ENCODE data around the gene PPFIA4. TPM values are rescaled to one million over a fixed set of nuclear protein-coding genes. Genes with fewer than 3 reads are reported as not detected.

Gene PPFIA4
- total and polyA plus RNA-seq, 9 of the 15 experiments (the other 6 are each of a cell fraction or from before 2014, with no cell fraction given) = 0.07 to 12.0 (median 0.70) TPM

DNA sequence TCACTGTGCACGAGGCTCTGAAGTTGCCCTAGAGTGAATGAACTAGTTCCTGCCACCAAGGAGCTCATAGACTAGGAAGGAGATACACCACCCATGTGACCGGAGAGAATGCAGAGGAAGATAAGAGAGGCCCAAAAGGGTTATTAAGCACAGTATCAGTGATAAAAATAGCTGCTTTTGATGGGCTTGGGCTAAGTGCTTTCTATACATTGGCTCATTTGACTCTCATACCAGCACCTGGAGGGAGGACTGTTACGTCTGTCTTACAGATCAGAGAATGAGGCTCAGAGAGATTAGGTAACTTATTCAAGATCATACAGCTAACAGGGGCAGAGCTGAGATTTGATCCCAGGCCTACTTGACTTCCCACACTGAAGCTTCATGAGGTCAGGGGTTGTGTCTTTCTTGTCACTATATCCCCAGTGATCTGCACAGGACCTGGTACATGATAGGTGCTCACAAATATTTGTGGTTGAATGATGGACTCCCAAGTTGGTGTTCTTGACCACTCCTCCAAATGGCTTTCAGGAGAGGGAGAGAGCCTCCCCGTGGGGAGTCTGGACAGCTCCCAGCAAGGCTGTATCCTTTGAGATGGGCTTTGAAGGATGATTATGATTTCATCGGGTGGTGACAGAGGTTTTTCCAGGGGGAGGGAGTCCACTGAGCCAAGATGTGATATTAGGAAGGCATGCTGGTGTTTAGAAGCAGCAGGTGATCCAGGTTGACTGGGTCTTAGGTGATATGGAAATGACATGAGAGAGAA lies 14.4 kb downstream of the PPFIA4 start:
- no peak for DNase-seq (ENCODE audit: extremely low read depth in 1 of 4, low spot score in 3 of 4)
- WGBS (ENCODE audit: insufficient coverage, low coverage, missing lambda C conversion rate) = 0% methylated on average over 5 of the region's 5 CpGs
- peaks cover 0 to 3% of the 10 kb centered on the region in 2 experiments; a peak in 2 of 5 replicates for H3K4me1 ChIP-seq (replicated peaks in 1 of 2; ENCODE audit: control insufficient read depth in 2 of 2, insufficient read depth in 2 of 2, low read length in 2 of 2)
- 0 out of 4 replicates have a peak overlapping the region, but pooled peaks of 1 of the 2 experiments have one; percentile 31 for H3K9ac ChIP-seq (ENCODE audit: insufficient read depth in 1 of 2, low read depth in 2 of 2, low read length in 2 of 2)
- no peak overlapping the region for H3K27ac ChIP-seq (ENCODE audit: extremely low read depth, low read depth, low read length)
- H2AFZ ChIP-seq (ENCODE audit: low read depth, low read length) = no peak overlapping the region
- POLR2A ChIA-PET = interaction anchor here (0.6 to 1.6 kb wide), 7 partner anchors 11 to 403 kb away, joined by 3 to 6 read pairs (median 3); partner anchors contain the start of gene PPFIA4
- no peak for ATAC-seq
- no peaks in the 10 kb centered on the region for H3K9me3 ChIP-seq (replicated peaks; ENCODE audit: control insufficient read depth, insufficient read depth, low read depth, low read length)
- peaks cover 70% of the 10 kb centered on the region for H4K20me1 ChIP-seq (replicated peaks; ENCODE audit: control insufficient read depth, insufficient read depth, low read length)
- peak; percentile 32 for FAIRE-seq
- CTCF ChIA-PET (ENCODE audit: low intra/inter-chr PET ratio) = interaction anchor here (0.7 to 3.5 kb wide), 3 partner anchors 131 to 227 kb away, joined by 4 to 13 read pairs (median 12); no protein-coding TSS in a partner anchor
- no TSS peak for BruUV-seq (replicated peaks)
- TF ChIP-seq, protein P1, sequence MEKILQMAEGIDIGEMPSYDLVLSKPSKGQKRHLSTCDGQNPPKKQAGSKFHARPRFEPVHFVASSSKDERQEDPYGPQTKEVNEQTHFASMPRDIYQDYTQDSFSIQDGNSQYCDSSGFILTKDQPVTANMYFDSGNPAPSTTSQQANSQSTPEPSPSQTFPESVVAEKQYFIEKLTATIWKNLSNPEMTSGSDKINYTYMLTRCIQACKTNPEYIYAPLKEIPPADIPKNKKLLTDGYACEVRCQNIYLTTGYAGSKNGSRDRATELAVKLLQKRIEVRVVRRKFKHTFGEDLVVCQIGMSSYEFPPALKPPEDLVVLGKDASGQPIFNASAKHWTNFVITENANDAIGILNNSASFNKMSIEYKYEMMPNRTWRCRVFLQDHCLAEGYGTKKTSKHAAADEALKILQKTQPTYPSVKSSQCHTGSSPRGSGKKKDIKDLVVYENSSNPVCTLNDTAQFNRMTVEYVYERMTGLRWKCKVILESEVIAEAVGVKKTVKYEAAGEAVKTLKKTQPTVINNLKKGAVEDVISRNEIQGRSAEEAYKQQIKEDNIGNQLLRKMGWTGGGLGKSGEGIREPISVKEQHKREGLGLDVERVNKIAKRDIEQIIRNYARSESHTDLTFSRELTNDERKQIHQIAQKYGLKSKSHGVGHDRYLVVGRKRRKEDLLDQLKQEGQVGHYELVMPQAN (IDR thresholded peaks at IDR 0.05; ENCODE audit: borderline replicate concordance) = no peak
- TF ChIP-seq MEF2D (tag; conservative IDR thresholded peaks at IDR 0.05; ENCODE audit: low read depth) (peak; percentile 46; the same call in 1 of the 2 replicates), ZNF57 (CRISPR knock-in tag; IDR thresholded peaks at IDR 0.05) (no peak), DPF2 (IDR thresholded peaks at IDR 0.05) (no peak), ZNF589 (CRISPR knock-in tag; IDR thresholded peaks at IDR 0.05; ENCODE audit: low read depth) (no peak), CBFA2T3 (IDR thresholded peaks at IDR 0.05) (0 out of 2 replicates have a peak, but pooled peaks have one; percentile 6), CBFB (CRISPR knock-in tag; IDR thresholded peaks at IDR 0.05) (no peak)
- TF ChIP-seq, protein P2, sequence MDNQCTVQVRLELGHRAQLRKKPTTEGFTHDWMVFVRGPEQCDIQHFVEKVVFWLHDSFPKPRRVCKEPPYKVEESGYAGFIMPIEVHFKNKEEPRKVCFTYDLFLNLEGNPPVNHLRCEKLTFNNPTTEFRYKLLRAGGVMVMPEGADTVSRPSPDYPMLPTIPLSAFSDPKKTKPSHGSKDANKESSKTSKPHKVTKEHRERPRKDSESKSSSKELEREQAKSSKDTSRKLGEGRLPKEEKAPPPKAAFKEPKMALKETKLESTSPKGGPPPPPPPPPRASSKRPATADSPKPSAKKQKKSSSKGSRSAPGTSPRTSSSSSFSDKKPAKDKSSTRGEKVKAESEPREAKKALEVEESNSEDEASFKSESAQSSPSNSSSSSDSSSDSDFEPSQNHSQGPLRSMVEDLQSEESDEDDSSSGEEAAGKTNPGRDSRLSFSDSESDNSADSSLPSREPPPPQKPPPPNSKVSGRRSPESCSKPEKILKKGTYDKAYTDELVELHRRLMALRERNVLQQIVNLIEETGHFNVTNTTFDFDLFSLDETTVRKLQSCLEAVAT (IDR thresholded peaks at IDR 0.05) = no peak
- H3K9me1 ChIP-seq (ENCODE audit: control insufficient read depth, insufficient read depth, low read length) = no peaks in the 10 kb centered on the region
- no peak overlapping the region for H3K4me3 ChIP-seq
- in situ Hi-C loops (cut with MboI) (no loop called here), intact Hi-C loops (cut with micrococcal nuclease) (no loop called here)
- no peaks in the 10 kb centered on the region; the same call in 2 of the 3 replicates for H3K36me3 ChIP-seq (ENCODE audit: control insufficient read depth, insufficient read depth, low read length)
- H3K27me3 ChIP-seq (ENCODE audit: control insufficient read depth in 2 of 2, insufficient read depth in 2 of 2, low read length in 2 of 2) = peaks cover 40 to 67% of the 10 kb centered on the region in 2 experiments; a peak in 4 of 5 replicates
- no peak overlapping the region for H3K4me2 ChIP-seq (ENCODE audit: insufficient read depth, low read length)
- no peaks in the 10 kb centered on the region for H3K79me2 ChIP-seq (ENCODE audit: control insufficient read depth, insufficient read depth, low read length)
